A549 (cell line): ENCODE measurements around the gene SKIDA1. TPM values are rescaled to one million over a fixed set of nuclear protein-coding genes. Genes with fewer than 3 reads are reported as not detected.

ENCODE experiments used
- ATAC-seq, 2 experiments: fragments of 200-7000 bp in 1 of 2; fragments of >200 bp in 1 of 2; cut with Nextera tagmentation in 1 of 2; cut with Tn5 transposase in 1 of 2; 3 replicates each; pipeline versions ENCODE4 v1.8.0 to v1.9.1; 2018 to 2020; ENCODE audit warnings: mild to moderate bottlenecking in 1 of 2, moderate library complexity in 1 of 2
- CTCF ChIA-PET: fragments of 300-600 bp; sonication (Branson Sonifier 250); formaldehyde crosslinking; extraction: SDS; loops from one replicate; lab custom pipeline; 2021; ENCODE audit warnings: antibody characterized with exemption, inconsistent platforms; lab: Yijun Ruan, JAX
- POLR2A ChIA-PET: fragments of 350-600 bp; formaldehyde crosslinking; extraction: SDS; loops from one replicate; lab custom pipeline; 2021; ENCODE audit warnings: antibody characterized with exemption, inconsistent platforms; lab: Yijun Ruan, JAX
- DNase-seq, 2 experiments: peaks; one replicate each; pipeline versions ENCODE4 v3.0.0 to v3.0.0-alpha.2; 2011 to 2016; ENCODE audit warnings: low read depth in 1 of 2, low spot score in 1 of 2
- FAIRE-seq: peaks from 2 replicates; lab custom pipeline; 2011; peaks lifted over from hg19 to GRCh38; lab: Jason Lieb, UNC
- H3K27ac ChIP-seq, 2 experiments: fragments of >200 bp; sonication (Bioruptor Twin); formaldehyde crosslinking; 3 replicates each; pipeline ENCODE4 v1.5.1; 2016 to 2017
- H3K4me1 ChIP-seq: fragments of >200 bp; sonication (Bioruptor Twin); formaldehyde crosslinking; 3 replicates; pipeline ENCODE4 v1.6.1; 2016
- H3K4me2 ChIP-seq: fragments of >200 bp; sonication (Bioruptor Twin); formaldehyde crosslinking; 3 replicates; pipeline ENCODE4 v1.6.1; 2016
- H3K4me3 ChIP-seq: fragments of >200 bp; sonication (Bioruptor Twin); formaldehyde crosslinking; 3 replicates; pipeline ENCODE4 v1.5.1; 2016
- H3K9me3 ChIP-seq: fragments of >200 bp; sonication (Bioruptor Twin); formaldehyde crosslinking; 3 replicates; pipeline ENCODE4 v1.6.1; 2016
- ATOH8 ChIP-seq: fragments of 250-450 bp; sonication (Bioruptor Pico); IDR thresholded peaks from 2 replicates; pipeline ENCODE4 v1.5.0; 2020; ENCODE audit warnings: low read depth, mild to moderate bottlenecking, moderate library complexity
- CEBPB ChIP-seq, 2 experiments: fragments of >200 bp in 1 of 2; sonication (Bioruptor Twin) in 1 of 2; formaldehyde crosslinking in 1 of 2; IDR thresholded peaks; 2 replicates each; pipeline ENCODE4 v1.6.1; 2012 to 2016
- E2F6 ChIP-seq: IDR thresholded peaks from 2 replicates; pipeline ENCODE4 v1.6.1; 2012; ENCODE audit warnings: low read depth, borderline replicate concordance
- FOSB ChIP-seq: fragments of 250-450 bp; sonication (Bioruptor Pico); IDR thresholded peaks from 2 replicates; pipeline ENCODE4 v1.5.0; 2020; ENCODE audit warnings: mild to moderate bottlenecking, moderate library complexity
- FOSL2 ChIP-seq, 2 experiments: fragments of 450-650 bp in 1 of 2; fragments of >200 bp in 1 of 2; sonication (Bioruptor Twin) in 1 of 2; formaldehyde crosslinking; IDR thresholded peaks; 2 replicates each; pipeline versions ENCODE4 v1.5.0 to v1.6.1; 2016 to 2020; ENCODE audit warnings: mild to moderate bottlenecking in 1 of 2, moderate library complexity in 1 of 2
- GATA3 ChIP-seq: IDR thresholded peaks from 2 replicates; pipeline ENCODE4 v1.6.1; 2012; ENCODE audit warnings: borderline replicate concordance
- HDAC2 ChIP-seq: fragments of 200-600 bp; sonication (generic); IDR thresholded peaks from 2 replicates; pipeline ENCODE4 v1.6.1; 2016
- HOXA7 ChIP-seq: fragments of 250-450 bp; sonication (Bioruptor Pico); IDR thresholded peaks from 2 replicates; pipeline ENCODE4 v1.5.0; 2020; ENCODE audit warnings: mild to moderate bottlenecking, moderate library complexity
- HOXB13 ChIP-seq: fragments of 250-450 bp; sonication (Bioruptor Pico); IDR thresholded peaks from 2 replicates; pipeline ENCODE4 v1.5.0; 2020; ENCODE audit warnings: low read depth, mild to moderate bottlenecking, moderate library complexity
- JUN ChIP-seq, 2 experiments: fragments of >200 bp; sonication (Bioruptor Twin); formaldehyde crosslinking; IDR thresholded peaks; 2 replicates in 1 of 2; 3 replicates in 1 of 2; pipeline ENCODE4 v1.6.1; 2016 to 2017
- JUNB ChIP-seq: fragments of >200 bp; sonication (Bioruptor Twin); formaldehyde crosslinking; IDR thresholded peaks from 2 replicates; pipeline ENCODE4 v1.6.1; 2016
- KDM1A ChIP-seq: fragments of 200-600 bp; sonication (generic); IDR thresholded peaks from 2 replicates; pipeline ENCODE4 v1.6.1; 2016; ENCODE audit warnings: low read depth, mild to moderate bottlenecking
- MAFK ChIP-seq: fragments of 450-650 bp; IDR thresholded peaks from 2 replicates; pipeline ENCODE4 v1.6.1; 2014; ENCODE audit not compliant: partially characterized antibody
- NPAS2 ChIP-seq: fragments of 250-450 bp; sonication (Bioruptor Pico); IDR thresholded peaks from 2 replicates; pipeline ENCODE4 v1.8.0; 2022; ENCODE audit warnings: mild to moderate bottlenecking, moderate library complexity, borderline replicate concordance
- NR3C1 ChIP-seq: fragments of >200 bp; sonication (Bioruptor Twin); formaldehyde crosslinking; IDR thresholded peaks from 3 replicates; pipeline ENCODE4 v1.6.1; 2017
- POLR2A ChIP-seq: IDR thresholded peaks from 2 replicates; pipeline ENCODE4 v1.6.1; 2012; ENCODE audit warnings: mild to moderate bottlenecking, low read length
- RAD21 ChIP-seq, 2 experiments: fragments of >200 bp in 1 of 2; sonication (Bioruptor Twin) in 1 of 2; formaldehyde crosslinking in 1 of 2; IDR thresholded peaks in 1 of 2; conservative IDR thresholded peaks in 1 of 2; 2 replicates in 1 of 2; 3 replicates in 1 of 2; pipeline ENCODE4 v1.6.1; 2012 to 2018; ENCODE audit warnings: inconsistent platforms in 1 of 2
- RARB ChIP-seq: fragments of 250-450 bp; sonication (Bioruptor Pico); IDR thresholded peaks from 2 replicates; pipeline ENCODE4 v1.8.0; 2021; ENCODE audit warnings: mild to moderate bottlenecking, moderate library complexity
- SMC3 ChIP-seq: fragments of >200 bp; sonication (Bioruptor Twin); formaldehyde crosslinking; IDR thresholded peaks from 3 replicates; pipeline ENCODE4 v1.6.1; 2018; ENCODE audit warnings: inconsistent platforms
- TFCP2L1 ChIP-seq: fragments of 250-450 bp; sonication (Bioruptor Pico); IDR thresholded peaks from 2 replicates; pipeline ENCODE4 v1.5.0; 2021; ENCODE audit warnings: mild to moderate bottlenecking
- TP53 ChIP-seq: fragments of 250-450 bp; sonication (Bioruptor Pico); IDR thresholded peaks from 2 replicates; pipeline ENCODE4 v1.5.0; 2021; ENCODE audit warnings: mild to moderate bottlenecking, moderate library complexity
- ZC3H11A ChIP-seq: fragments of 450-650 bp; IDR thresholded peaks from 2 replicates; pipeline ENCODE4 v1.6.1; 2014; ENCODE audit warnings: antibody characterized with exemption, mild to moderate bottlenecking
- ZFP36 ChIP-seq: fragments of 450-650 bp; IDR thresholded peaks from 2 replicates; pipeline ENCODE4 v1.6.1; 2014; ENCODE audit warnings: borderline replicate concordance; ENCODE audit not compliant: partially characterized antibody
- ZNF302 ChIP-seq: fragments of 250-450 bp; sonication (Bioruptor Pico); IDR thresholded peaks from 2 replicates; pipeline ENCODE4 v1.9.0; 2021; ENCODE audit warnings: inconsistent platforms, mild to moderate bottlenecking, moderate library complexity
- WGBS: methylation state at CpG from one replicate; pipeline ENCODE4 v1.1.6; 2017; ENCODE audit errors: missing lambda C conversion rate; 5-methylcytosine and 5-hydroxymethylcytosine counted together
- polyA plus RNA-seq, 4 experiments: library from polyadenylated mRNA; depleted of rRNA in 3 of 4; stranded (reverse); fragments of >200 nt; fragmentation: RNase III in 1 of 4; extraction: RNeasy Plus Mini Kit Qiagen cat#74134 plus additional on column Dnase treatment in 1 of 4; gene quantifications; 2 replicates in 3 of 4; 3 replicates in 1 of 4; pipeline ENCODE4 v1.2.3, GENCODE V29; 2011 to 2017
- TF ChIP-seq, protein P1 (sequence below): IDR thresholded peaks from 2 replicates; pipeline ENCODE4 v1.6.1; 2012
- TF ChIP-seq, protein P2 (sequence below): fragments of 250-450 bp; sonication (Bioruptor Pico); IDR thresholded peaks from 2 replicates; pipeline ENCODE4 v1.5.0; 2021; ENCODE audit warnings: mild to moderate bottlenecking, moderate library complexity, borderline replicate concordance
- TF ChIP-seq, protein P3 (sequence below): fragments of >200 bp; sonication (Bioruptor Twin); formaldehyde crosslinking; IDR thresholded peaks from 3 replicates; pipeline ENCODE4 v1.5.1; 2016
- TF ChIP-seq, protein P4 (sequence below): fragments of 200-600 bp; sonication (generic); IDR thresholded peaks from 2 replicates; pipeline ENCODE4 v1.6.1; 2016; ENCODE audit warnings: antibody characterized with exemption, mild to moderate bottlenecking, moderate library complexity

Gene SKIDA1
- polyA plus RNA-seq, 2 of the 4 experiments (the other 2 are of a cell fraction): 1.0 to 4.1 TPM

DNA sequence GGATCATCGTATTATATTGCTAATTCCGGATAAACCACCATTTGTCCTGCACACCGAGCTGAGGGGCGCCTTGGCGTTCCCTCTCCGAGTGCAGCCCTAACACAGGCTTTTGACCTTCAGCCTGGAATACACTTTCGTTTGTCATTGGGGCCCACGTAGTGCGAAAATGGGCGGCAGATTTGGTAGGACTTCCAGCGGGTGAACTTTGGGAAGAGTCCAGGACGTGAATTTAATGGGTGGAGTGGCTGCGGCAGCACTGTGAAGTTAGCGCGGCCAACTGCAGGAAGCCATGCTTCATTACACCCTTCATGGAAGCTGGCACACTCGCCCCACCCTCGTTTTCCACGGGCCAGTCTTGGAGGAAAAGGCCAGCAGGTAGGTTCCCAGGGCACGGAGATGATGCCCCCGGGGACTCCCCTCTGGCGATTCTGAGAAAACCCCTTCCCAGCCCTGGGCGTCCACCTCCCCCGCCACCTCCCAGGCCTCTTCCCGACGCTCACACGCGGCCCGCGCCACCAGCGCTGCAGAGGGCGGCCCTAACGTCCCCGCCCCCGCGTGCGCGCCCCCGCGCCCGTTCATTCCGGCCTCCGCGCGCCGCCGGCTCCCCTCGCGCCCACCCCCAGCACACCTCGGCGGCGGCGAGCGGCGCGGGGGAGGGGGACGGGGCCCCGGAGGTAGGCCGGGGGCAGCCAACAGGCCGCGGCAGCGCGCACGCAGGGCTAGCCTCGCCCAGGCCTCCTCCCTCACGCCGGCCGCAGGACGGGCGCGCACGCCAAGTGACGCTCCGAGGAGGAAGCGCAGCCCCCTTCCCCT lies 8.2 kb upstream of the SKIDA1 start, which contains the start of gene MLLT10:
MLLT10 (plus strand) TSS at position 766 of the 813 bp plus-strand sequence. CDS start 413 bp downstream, outside the sequence.
- DNase-seq (peak; percentile 73 to 96), FAIRE-seq (peak; percentile 7), ATAC-seq (peak; percentile 85 to 87)
- 2% methylated on average over 22 of the region's 74 CpGs for WGBS
- CTCF ChIA-PET: interaction anchor here (1.4 to 5.9 kb wide), 2 partner anchors 19 to 38 kb away, joined by 4 to 37 read pairs; no protein-coding TSS in a partner anchor
- POLR2A ChIA-PET: interaction anchor here (0.8 to 2.0 kb wide), 6 partner anchors 12 to 695 kb away, joined by 3 to 16 read pairs (median 3); no protein-coding TSS in a partner anchor
- H3K4me3 ChIP-seq: peak within 1 kb of the TSS; percentile 92
- H3K4me2 ChIP-seq: peak within 1 kb of the TSS; percentile 83
- H3K4me1 ChIP-seq: peaks cover 38% of the 10 kb centered on the region
- H3K27ac ChIP-seq: peak within 1 kb of the TSS; percentile 94 to 99
- H3K9me3 ChIP-seq: no peaks in the 10 kb centered on the region
- TF ChIP-seq MAFK (no peak), NPAS2 (no peak), SMC3 (no peak), ZNF302 (CRISPR knock-in tag) (no peak), GATA3 (peak; percentile 37; the same call in 1 of the 2 replicates), FOSL2 (IDR thresholded peaks at IDR 0.05) (no peak), FOSL2 (CRISPR knock-in tag; IDR thresholded peaks at IDR 0.05) (no peak), CEBPB (IDR thresholded peaks at IDR 0.05) (no peak), ZC3H11A (no peak), FOSB (CRISPR knock-in tag) (0 out of 2 replicates have a peak, but pooled peaks have one; percentile 55), POLR2A (peak; percentile 66), TFCP2L1 (CRISPR knock-in tag) (0 out of 2 replicates have a peak, but pooled peaks have one; percentile 27), HOXB13 (CRISPR knock-in tag) (no peak), NR3C1 (no peak), RAD21 (conservative IDR thresholded peaks at IDR 0.05 in 1 of 2, IDR thresholded peaks at IDR 0.05 in 1 of 2) (no peak; a peak in 3 of 5 replicates), HDAC2 (no peak), E2F6 (peak; percentile 66; the same call in 1 of the 2 replicates), JUNB (no peak), HOXA7 (CRISPR knock-in tag) (no peak), ATOH8 (CRISPR knock-in tag) (0 out of 2 replicates have a peak, but pooled peaks have one; percentile 50), ZFP36 (no peak), TP53 (CRISPR knock-in tag) (no peak), KDM1A (no peak), RARB (no peak; the same call in 1 of the 2 replicates), JUN (IDR thresholded peaks at IDR 0.05) (peak; percentile 51 to 94; a peak in 4 of 5 replicates)
- TF ChIP-seq, protein P1, sequence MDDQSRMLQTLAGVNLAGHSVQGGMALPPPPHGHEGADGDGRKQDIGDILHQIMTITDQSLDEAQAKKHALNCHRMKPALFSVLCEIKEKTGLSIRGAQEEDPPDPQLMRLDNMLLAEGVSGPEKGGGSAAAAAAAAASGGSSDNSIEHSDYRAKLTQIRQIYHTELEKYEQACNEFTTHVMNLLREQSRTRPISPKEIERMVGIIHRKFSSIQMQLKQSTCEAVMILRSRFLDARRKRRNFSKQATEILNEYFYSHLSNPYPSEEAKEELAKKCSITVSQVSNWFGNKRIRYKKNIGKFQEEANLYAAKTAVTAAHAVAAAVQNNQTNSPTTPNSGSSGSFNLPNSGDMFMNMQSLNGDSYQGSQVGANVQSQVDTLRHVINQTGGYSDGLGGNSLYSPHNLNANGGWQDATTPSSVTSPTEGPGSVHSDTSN: peak; percentile 57; the same call in 1 of the 2 replicates
- TF ChIP-seq, protein P2, sequence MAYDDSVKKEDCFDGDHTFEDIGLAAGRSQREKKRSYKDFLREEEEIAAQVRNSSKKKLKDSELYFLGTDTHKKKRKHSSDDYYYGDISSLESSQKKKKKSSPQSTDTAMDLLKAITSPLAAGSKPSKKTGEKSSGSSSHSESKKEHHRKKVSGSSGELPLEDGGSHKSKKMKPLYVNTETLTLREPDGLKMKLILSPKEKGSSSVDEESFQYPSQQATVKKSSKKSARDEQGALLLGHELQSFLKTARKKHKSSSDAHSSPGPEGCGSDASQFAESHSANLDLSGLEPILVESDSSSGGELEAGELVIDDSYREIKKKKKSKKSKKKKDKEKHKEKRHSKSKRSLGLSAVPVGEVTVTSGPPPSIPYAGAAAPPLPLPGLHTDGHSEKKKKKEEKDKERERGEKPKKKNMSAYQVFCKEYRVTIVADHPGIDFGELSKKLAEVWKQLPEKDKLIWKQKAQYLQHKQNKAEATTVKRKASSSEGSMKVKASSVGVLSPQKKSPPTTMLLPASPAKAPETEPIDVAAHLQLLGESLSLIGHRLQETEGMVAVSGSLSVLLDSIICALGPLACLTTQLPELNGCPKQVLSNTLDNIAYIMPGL (CRISPR knock-in tag): no peak
- TF ChIP-seq, protein P3, sequence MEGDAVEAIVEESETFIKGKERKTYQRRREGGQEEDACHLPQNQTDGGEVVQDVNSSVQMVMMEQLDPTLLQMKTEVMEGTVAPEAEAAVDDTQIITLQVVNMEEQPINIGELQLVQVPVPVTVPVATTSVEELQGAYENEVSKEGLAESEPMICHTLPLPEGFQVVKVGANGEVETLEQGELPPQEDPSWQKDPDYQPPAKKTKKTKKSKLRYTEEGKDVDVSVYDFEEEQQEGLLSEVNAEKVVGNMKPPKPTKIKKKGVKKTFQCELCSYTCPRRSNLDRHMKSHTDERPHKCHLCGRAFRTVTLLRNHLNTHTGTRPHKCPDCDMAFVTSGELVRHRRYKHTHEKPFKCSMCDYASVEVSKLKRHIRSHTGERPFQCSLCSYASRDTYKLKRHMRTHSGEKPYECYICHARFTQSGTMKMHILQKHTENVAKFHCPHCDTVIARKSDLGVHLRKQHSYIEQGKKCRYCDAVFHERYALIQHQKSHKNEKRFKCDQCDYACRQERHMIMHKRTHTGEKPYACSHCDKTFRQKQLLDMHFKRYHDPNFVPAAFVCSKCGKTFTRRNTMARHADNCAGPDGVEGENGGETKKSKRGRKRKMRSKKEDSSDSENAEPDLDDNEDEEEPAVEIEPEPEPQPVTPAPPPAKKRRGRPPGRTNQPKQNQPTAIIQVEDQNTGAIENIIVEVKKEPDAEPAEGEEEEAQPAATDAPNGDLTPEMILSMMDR: no peak
- TF ChIP-seq, protein P4, sequence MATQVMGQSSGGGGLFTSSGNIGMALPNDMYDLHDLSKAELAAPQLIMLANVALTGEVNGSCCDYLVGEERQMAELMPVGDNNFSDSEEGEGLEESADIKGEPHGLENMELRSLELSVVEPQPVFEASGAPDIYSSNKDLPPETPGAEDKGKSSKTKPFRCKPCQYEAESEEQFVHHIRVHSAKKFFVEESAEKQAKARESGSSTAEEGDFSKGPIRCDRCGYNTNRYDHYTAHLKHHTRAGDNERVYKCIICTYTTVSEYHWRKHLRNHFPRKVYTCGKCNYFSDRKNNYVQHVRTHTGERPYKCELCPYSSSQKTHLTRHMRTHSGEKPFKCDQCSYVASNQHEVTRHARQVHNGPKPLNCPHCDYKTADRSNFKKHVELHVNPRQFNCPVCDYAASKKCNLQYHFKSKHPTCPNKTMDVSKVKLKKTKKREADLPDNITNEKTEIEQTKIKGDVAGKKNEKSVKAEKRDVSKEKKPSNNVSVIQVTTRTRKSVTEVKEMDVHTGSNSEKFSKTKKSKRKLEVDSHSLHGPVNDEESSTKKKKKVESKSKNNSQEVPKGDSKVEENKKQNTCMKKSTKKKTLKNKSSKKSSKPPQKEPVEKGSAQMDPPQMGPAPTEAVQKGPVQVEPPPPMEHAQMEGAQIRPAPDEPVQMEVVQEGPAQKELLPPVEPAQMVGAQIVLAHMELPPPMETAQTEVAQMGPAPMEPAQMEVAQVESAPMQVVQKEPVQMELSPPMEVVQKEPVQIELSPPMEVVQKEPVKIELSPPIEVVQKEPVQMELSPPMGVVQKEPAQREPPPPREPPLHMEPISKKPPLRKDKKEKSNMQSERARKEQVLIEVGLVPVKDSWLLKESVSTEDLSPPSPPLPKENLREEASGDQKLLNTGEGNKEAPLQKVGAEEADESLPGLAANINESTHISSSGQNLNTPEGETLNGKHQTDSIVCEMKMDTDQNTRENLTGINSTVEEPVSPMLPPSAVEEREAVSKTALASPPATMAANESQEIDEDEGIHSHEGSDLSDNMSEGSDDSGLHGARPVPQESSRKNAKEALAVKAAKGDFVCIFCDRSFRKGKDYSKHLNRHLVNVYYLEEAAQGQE: no peak
